HepG2 (cell line): Measurements from ENCODE around the gene PRR33.

Source experiments
- TCF12 ChIP-seq, 2 experiments: fragments of 450-650 bp in 1 of 2; sonication (generic) in 1 of 2; formaldehyde crosslinking in 1 of 2; IDR thresholded peaks; 2 replicates each; pipeline versions ENCODE4 v1.6.1 to v1.8.0; 2017 to 2022; ENCODE audit warnings: antibody characterized with exemption in 1 of 2, mild to moderate bottlenecking in 1 of 2, missing genetic modification reagents in 1 of 2, moderate library complexity in 1 of 2
- YY1 ChIP-seq: IDR thresholded peaks from 2 replicates; pipeline ENCODE4 v1.6.1; 2011; ENCODE audit warnings: low read length, low read depth, moderate library complexity, mild to moderate bottlenecking; ENCODE audit not compliant: insufficient read depth, insufficient replicate concordance

- TF ChIP-seq TCF12 (IDR thresholded peaks at IDR 0.05), result no peak
- no peak for TF ChIP-seq TCF12 (CRISPR knock-in tag; IDR thresholded peaks at IDR 0.05)
- TF ChIP-seq YY1, result no peak
Measured at GRCh38 chr11:1845561-1846452, 45.9 kb downstream of the PRR33 start.
